NOMO-1 treated with dmso at 0.1 percent for 144 hours (cell line): ENCODE data around the gene ELMOD1.

Experiments
- DNase-seq: peaks from one replicate; lab custom pipeline; 2025; ENCODE audit not compliant: unreplicated experiment; lab: John Stamatoyannopoulos, UW

The ELMOD1 gene

DNA sequence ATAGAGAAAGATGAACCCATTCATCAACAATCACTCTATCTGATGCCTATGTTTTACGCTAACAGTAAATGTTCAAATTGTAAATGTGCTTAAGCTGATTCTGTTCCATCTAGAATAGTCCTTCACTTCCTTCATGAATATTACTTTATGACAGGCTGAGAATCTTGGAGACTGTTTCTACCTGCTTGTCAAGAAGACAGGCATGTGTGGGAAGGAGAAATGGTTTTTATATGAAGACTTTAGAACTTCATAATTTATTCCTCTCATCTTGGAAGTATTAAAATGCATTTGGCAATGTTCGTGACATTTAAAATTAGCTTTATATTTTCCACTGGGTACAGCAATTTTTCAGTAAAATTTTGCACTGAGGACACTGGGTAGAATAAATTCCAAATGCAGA, 41.0 kb downstream of the ELMOD1 start:
- no peak for DNase-seq

DNA sequence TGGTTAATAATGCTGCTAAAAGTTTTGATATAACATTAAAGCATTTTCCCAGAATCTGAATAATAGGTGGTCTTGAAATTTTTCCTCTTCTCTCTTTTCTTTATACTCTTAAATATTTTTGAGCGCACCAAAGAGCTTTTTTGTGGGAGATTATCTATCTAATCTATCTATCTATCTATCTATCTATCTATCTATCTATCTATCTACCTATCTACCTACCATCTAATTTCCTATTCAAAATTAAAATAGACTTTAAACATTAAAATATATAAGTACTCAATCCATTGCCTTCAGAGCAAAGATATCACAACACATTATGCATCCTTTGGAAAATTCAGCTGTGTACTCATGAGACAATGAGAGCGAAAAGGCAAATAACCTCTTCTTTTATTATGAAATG, 55.8 kb downstream of the ELMOD1 start:
- no peak for DNase-seq

DNA sequence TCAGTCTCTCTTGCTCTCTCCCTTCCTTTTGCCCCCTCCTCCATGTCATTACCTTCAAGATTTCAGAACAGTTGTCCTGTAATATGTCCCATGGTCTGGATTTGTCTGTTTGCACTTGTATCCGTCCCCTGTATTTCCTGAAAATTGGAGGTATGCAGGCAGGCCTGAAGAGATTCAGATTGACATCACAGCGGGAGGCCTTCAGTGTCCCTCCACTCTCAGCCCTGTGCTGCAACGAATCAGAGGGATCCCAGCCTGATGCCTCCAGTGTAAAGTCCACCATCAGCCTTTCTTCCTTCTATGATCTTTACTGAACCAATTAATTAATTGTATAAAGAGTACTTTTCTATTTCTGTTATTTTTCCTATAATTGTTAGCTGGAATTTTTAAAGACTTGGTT, 57.3 kb downstream of the ELMOD1 start:
- no peak for DNase-seq

DNA sequence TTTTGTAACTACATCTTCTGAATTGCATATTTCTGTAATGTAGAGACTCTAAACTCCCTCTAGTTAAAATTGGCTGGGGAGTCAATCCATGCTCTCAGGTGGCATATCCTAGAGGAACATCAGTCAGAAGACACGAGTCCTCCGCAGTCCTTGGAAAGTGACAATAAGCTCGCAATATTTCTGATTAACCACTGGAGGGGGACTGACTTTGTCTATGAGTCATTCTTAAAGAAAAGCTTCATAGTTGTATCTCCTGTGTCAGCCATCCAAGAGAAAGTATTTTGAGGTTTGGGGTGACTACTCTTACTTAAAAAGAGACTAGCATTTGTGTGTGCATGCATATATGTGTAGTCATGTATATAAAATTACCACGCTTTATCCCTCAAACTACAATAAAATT, 60.7 kb downstream of the ELMOD1 start:
- DNase-seq = no peak

DNA sequence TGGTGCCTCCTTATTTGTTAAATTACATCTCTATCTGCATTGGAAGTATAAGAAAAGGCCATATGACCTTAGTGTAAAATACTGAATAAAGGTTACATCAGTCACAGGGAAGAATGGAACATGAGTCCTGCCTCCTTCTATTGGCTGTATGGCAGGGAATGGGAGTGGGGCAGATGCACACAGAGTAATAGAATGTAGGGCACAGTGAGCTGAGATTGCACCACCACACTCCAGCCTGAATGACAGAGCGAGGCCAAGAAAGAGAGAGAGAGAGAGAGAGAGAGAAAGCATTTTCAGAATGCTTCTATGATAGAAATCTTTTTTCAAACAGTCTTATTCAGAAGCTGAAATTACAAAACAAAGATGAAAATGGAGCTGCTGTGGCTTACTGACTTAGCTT, 62.1 kb downstream of the ELMOD1 start:
- no peak for DNase-seq

DNA sequence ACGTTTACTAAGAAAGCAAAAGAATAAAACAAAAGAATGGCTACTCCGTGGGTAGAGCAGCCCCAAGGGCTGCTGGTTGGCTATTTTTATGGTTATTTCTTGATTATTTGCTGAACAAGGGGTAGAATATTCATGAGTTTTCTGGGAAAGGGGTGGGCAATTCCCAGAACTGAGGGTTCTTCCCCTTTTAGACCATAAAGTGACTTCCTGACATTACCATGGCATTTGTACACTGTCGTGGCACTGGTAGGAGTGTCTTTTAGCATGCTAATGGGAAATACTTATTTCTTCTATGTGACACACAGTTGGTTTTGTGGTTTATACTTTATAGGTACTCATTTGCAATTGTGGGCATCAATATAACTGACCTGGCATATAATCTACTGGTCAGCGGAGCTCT, 64.7 kb downstream of the ELMOD1 start:
- no peak for DNase-seq

DNA sequence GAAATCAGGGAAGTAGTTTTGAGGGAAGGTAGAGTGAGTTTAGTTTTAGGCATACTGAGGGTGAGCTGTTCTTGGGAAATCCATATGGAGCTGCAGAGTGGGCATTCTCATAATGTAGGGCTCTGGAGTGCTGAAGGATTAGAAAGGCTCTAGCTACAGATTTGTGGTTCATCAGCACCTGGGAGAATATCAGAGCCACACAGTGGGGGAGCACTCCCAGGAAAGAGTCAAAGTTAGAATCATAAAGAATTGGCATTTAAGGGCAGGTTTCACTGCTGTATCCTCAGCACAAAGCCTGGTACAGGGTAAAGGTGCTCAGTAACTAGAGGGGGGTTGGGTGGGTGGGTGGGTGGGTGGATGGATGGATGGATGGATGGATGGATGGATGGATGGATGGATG, 68.4 kb downstream of the ELMOD1 start:
- no peak for DNase-seq

DNA sequence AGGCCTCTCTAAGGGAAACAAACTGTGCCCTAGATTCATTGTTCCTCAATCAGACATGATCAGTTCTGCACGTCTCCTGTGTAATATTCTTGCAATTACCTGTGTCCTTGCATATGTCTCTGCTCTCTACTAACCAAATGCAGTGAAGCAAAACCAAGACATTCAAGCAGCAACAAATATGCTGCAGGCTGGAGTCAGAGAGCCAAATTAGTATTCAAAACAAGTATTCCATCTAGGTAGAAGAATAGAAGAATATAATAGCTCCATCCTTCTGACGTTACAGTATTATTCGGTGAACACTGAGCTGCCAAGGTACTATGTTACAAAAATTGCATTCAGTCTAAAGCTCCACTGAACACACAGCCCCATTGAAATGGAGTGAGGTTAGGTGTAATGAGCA, 69.1 kb downstream of the ELMOD1 start:
- DNase-seq = no peak

DNA sequence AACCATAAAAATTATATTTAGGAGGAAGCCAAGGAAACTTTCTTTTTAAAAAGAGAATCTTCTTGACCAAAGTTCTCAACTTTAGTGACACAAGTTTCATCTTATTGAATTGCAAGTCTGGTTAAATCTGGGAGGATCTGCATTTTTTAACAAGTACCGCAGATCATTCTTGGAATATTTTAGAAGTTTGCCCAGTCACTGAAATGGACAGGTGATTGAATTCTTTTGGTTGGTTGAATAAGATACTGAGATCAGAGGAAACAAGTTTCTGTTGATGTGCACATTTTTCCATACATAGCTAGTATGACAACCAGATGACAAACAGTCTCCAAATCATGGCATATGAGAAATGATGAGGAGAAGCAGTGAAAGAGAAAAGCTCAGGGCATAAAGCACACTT, 70.7 kb downstream of the ELMOD1 start:
- DNase-seq = no peak

DNA sequence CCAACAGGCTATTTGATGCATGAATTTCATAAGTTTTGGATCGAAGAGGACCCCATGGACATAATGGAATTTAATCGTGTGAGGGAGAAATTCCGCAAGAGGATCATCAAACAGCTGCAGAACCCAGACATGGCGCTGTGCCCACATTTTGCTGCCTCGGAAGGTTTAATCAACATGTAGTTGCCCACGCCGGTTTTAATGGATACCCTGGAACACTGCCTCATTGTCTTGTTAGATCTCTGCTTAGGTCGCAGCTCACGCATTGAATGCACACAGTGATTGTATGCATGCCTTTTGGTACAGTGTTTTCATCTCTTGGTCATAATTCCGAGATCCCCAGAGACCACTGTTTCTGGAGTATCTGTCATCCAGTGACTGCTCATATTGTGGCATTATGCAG, 74.1 kb downstream of the ELMOD1 start:
- no peak for DNase-seq

DNA sequence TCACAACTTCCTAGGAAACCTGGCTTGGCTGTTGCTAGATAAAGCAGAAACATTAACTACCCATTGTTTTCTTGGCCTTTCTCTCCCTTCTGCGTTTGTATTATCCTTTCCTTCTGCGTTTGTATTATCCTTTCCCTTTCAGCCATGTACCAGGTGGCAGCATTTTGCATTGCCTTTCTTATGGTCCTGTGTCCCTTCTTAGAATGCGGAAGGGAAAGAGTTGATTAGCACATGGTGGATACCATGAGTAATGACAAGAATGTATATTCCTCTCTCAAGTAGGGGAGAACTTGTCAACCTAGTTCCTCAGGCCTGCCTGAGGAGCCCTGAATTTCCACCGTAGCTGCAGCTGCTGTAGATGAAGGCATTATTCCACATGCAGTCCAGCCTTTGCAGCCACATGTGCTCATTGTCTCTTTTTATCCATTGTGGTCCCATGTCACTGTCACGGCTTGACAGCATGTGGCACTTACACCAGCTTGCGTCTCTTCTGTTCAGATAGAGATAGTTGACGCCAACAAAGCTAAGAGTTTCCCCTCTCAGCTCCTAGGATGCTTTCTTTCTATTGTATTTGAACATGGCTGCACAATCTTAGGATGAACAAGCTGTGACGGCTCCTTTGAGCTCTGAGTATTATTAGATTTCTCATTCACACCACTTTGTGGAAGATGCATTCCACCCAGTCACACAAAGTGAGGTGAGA, 76.1 kb downstream of the ELMOD1 start:
- no peak for DNase-seq

DNA sequence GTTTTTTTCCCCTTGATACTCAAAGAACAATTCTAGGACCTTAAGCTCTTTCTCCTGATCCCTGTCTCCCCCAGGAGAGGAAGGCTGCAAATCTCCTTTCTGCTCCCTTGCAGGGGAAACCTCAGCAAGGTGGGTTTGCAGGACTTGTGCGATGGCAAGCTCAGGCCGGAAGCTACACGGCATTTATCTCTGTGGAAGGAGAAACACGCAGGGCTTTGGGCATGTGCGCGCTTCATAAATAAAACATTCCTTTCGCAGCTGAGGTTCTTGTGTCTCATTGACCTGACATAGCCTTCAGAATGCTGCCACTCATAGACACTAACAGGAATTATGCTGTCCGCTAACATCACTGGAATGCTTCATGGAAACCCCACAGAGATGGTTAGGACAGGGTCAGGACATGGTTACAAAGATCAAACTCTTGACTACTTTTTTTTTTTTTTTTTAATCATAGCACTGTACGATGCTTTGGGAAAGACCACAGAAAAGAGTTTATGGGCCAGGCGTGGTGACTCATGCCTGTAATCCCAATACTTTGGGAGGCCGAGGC, 78.3 kb downstream of the ELMOD1 start:
- DNase-seq = no peak

DNA sequence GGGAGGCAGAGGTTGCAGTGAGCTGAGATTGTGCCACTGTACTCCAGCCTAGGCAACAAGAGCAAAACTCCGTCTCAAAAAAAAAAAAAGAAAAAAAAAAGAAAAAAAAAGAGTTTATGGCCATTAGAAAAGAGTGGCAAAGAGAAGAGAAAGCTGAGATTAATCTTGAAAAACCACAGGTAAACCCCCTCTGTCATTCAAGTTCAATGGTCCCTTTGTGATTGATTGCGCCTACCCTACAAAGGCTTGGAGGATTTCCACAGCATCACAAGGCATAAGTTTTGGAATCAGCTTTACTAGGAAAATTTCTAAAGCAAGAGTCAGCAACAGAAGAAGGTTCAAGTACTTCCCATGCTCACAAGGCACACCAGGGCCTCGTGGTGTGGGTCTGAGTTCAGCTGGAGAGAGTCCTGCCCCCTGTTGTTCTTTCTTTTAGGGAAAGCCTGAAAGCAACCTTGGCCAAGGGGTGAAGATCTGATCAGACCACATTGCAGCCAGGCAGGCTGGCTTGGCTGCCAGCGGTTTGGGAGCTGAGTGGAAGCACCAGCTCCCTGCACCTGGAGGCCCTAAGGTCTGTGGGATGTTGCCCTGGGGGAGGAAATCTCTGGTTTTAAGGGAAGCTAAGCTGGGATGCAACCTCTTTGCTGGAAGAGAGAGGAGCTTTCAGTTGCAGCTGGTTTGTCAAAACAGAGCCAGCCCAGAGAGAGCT, 79.1 kb downstream of the ELMOD1 start:
- no peak for DNase-seq

DNA sequence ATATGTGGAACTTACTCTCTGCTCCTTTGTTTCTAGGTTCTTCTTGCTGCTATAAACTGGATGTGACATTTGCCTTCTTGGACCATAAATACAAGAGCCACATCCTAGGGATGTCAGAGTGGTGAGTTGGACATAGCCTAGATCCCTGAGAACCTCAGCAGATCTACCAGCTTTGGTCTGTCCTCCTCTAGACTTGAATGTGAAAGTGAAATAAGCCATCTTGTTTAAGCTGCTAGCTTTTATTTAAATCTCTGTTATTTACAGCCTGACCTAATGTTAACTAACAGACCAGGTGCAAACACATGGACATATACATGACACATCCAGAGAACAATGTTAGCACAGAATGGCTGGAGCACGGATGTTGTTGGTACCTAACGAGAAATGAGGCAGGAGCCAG, 85.0 kb downstream of the ELMOD1 start:
- DNase-seq = no peak

DNA sequence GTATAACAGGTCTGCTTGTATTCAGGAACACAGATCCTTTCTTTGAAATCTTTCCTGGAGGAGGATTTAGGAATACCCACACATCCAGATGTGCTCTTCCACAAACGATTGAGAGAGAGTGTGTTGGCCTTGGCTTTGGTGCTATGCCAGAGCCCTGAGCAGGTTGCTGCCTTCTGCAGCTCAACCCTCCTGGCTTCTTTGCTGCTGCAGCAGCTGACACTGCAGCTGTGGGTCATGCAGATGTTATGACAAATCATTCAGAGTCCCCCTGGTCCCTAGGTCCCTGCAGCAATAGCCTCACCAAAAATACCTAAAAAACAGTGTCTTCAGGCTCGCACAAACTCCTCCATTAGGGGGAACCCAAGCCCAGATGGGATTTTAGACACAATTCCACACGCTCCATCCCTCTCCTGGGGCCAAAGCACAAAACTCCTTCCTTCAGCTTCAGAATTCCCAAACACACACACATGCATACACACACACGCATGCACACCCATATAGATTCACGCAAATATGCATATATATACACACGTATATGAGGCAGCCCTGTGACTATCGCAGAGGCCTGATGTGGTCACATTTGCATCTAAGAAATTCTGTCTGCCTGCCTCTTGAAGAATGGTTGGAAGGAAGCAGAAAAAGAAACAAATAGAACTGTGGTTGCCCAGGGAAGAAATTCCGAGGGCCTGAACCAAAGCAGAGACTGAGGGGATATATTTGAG, 85.5 kb downstream of the ELMOD1 start:
- no peak for DNase-seq

DNA sequence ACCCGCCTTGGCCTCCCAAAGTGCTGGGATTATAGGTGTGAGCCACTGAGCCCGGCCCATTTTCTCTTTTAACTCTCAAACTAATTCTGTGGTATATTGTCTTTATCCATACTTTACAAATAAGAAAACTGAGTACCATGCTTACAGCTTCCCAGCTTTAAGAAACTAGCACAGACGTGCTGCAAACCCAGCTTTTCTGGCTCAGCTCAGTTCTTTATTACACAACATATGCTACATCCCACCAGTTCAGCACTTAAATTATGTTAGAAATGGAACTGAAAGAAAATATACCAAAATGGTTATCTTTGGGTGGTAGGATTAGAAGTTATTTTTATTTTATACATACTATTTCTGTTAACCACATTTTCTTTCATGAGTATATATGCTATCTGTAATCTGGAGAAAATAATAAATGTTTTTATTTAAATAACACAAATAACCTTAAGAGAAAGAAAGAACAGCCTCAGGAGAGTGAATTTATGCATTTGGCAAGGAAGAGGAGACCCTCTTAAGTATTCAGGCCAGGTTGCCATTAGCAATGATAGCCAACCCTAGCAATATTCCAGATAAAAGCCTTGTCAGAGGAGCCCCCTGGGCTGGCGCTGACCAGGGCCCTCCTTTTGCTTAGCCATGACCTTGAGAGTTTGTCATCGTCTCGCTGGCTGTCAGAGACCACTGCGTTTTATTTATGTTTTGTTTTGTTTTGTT, 87.1 kb downstream of the ELMOD1 start:
- no peak for DNase-seq

DNA sequence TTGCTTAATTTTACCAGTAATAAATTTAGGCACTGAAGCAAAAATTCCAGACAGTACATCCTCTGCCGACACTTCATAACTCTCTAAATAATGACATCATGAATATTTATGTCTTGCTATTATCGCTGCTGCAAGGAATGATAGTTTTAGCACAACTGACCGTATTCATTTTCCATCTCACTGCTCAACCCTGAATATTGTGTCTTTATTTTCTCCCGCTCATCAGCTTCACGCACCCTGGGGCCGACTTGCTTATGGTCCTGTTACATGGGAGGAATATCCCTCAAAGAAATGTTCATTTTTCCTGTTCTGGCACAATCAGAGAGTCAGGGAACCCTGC, 87.7 kb downstream of the ELMOD1 start:
- DNase-seq = no peak

DNA sequence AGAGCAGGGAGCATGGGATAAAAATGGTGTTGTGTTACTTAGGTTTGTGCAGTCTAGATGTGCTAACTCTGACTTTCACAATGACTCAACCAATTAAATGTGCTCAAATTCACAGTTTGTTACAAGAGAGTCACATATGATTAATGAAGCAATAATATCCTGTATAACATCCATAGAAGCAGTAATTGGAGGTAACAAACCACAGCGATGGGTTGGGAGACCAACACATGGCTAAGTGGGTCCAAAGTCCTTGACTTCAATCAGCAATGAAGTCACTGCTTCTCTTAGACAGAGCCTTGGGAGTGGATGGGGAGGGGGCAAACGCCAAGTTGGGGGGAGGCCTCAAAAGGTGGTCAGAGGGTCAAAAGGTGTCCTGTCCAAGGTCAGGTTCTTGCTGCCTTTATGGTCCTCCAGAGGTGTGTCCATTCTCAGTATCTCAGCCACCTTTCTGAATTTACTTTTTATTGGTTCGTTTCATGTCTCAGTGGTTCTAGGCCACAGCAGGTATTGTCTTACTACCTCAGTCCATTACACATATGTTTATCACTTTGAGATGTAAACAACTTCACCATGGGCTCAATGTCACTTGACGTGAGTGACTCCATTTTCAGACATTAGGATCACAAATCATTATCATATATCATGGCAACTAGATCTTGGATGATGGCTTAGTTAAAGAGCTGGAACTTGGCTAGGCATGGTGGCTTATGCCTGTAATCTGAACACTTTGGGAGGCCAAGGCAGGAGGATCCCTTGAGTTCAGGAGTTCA, 88.5 kb downstream of the ELMOD1 start:
- DNase-seq = no peak

DNA sequence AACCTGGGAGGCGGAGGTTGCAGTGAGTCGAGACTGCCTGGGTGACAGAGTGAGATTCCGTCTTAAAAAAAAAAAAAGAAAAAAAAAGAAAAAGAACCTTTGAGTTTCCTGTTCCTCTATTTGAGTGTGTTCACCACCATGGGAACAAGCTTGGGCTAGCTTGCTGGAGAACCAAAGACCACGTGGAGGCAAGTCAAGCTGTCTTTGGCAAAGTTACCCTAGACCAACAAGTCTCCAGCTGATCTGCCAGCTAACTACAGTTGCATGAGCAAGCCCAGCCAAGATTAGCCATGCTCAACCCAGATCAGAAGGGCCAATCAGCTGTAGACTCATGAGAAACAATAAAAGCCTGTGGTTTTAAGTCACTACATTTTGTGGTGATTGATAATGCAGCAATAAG, 91.2 kb downstream of the ELMOD1 start:
- peak; percentile 22 for DNase-seq

DNA sequence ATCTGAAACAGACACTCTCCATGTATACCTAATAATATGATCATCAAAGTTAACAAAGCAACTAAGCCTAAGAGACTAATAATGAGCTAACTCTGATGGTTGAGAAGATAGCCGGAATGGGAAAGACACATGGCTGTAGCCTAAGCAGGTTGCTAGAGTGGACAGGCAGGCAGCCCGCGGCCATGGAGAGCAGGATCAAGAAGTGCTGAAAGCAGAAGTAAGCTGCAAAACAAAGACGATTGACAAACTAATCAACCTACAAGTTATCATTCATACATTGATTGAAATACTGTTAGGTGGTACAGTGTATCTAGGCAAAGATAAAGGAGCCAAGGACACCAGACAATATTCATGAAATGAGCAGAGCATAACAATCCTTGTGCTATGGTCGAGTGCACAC, 91.6 kb downstream of the ELMOD1 start:
- peak; percentile 15 for DNase-seq

DNA sequence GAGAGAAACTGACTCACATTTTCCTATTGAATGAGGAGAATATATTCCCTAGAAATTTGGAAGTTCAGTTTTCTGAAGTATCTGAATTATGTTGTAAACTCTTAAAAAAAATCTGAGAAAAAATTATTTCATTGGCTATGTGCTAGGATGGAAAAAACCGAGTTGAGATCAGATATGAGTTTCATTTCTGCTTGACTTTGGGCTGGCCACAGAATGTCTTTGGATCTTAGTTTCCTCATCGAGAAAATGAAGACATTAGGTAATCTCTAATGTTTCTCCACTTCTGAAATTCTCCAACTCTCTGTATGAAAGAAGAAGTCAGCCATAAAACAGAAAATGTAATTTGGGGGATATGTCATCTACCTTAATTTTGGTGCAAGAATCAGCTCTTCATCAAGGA, 92.1 kb downstream of the ELMOD1 start:
- peak; percentile 35 for DNase-seq
